Measurements from ENCODE around the gene NFIC. TPM values are rescaled to one million over a fixed set of nuclear protein-coding genes. Genes with fewer than 3 reads are reported as not detected.

The NFIC gene
- total RNA-seq, 4 donors from 2014 or later: 102 to 236 (median 158) TPM

DNA sequence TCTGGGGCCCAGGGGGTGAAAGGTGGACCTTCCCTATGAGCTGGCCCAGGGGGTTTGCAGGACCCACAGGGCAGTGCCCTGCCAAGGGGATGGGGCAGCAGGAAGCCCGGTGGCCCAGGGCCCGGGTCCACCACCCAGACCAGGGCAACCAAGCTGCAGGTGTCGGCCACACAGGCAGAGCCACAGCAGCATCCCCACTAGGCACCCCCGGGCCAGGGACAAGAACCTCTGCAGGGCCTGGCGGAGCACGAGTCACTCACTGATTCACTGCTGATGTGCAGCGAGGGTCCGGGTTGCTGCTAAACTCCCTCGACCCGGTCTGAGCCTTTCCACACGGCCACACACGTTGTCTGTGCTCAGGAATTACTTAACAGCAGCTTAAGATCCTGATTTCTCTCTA lies 148.5 kb downstream of the NFIC start:
- no peak for DNase-seq (ENCODE audit: low spot score in 2 of 2)
- intact Hi-C loops (cut with DNase I; ENCODE audit: low total_unique reads): no loop called here
- TF ChIP-seq, protein P1, sequence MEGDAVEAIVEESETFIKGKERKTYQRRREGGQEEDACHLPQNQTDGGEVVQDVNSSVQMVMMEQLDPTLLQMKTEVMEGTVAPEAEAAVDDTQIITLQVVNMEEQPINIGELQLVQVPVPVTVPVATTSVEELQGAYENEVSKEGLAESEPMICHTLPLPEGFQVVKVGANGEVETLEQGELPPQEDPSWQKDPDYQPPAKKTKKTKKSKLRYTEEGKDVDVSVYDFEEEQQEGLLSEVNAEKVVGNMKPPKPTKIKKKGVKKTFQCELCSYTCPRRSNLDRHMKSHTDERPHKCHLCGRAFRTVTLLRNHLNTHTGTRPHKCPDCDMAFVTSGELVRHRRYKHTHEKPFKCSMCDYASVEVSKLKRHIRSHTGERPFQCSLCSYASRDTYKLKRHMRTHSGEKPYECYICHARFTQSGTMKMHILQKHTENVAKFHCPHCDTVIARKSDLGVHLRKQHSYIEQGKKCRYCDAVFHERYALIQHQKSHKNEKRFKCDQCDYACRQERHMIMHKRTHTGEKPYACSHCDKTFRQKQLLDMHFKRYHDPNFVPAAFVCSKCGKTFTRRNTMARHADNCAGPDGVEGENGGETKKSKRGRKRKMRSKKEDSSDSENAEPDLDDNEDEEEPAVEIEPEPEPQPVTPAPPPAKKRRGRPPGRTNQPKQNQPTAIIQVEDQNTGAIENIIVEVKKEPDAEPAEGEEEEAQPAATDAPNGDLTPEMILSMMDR (IDR thresholded peaks at IDR 0.05): no peak
- no peak for TF ChIP-seq POLR2A (IDR thresholded peaks at IDR 0.05)
- WGBS, 2 donors: 78 to 91% methylated on average over 9 to 10 of the region's 12 CpGs
- H3K4me3 ChIP-seq (ENCODE audit: low read depth, poor library complexity, severe bottlenecking): no peak overlapping the region

DNA sequence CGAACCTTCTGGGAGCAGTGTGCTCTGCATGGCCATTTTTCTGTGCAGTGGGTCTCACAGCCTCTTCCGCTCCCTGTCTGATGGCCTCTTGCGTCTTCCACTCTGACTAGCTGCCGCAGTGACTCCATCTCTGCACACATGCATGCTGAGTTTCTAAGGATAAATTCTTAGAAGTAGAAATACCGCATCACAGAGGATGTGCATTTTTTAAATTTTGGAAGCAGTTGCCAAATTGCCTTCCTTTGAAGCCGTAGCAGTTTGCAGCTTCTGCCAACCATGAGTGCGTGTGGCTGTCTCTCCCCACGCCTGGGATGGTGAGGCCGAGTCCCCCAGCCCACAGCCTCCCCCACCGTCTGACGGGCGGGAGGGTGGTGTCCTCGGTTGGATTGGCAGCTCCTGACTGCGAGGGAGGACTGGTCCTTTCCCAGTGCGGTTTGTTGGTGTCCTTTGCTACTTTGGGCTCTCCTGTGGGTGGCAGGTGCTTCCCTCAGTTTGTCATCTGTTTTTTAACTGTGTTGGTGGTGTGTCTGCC lies 149.6 kb downstream of the NFIC start:
- intact Hi-C loops (cut with DNase I; ENCODE audit: low total_unique reads): no loop called here
- 49 to 64% methylated on average over 15 of the region's 15 CpGs for WGBS, 2 donors
- no peak overlapping the region for H3K4me3 ChIP-seq (ENCODE audit: low read depth, poor library complexity, severe bottlenecking)
- TF ChIP-seq, protein P1 (IDR thresholded peaks at IDR 0.05): no peak
- no peak for TF ChIP-seq POLR2A (IDR thresholded peaks at IDR 0.05)
- DNase-seq (ENCODE audit: low spot score in 2 of 2): no peak

DNA sequence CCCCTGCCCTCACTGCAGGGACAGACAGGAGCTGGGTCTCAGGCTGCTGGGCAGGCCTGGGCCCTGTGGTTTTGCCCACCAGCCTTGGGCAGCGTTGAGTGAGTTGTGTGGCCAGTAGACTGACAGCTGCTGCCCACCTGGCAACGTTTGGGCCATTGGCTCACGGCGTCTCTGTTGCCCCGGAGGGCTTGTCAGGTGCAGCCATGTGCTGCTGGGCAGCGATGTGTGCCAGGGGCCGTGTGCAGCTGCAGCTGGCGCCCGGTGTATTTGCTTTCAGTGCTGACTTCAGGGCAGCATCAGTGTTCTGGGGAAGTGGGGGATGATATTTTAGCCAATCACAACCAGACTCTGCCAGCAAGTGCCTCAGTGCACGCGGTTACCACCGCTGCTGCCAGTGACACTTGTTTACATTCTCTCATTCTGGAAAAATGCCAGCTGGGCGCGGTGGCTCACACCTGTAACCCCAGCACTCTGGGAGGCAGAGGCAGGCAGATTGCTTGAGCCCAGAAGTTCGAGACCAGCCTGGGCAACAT lies 150.4 kb downstream of the NFIC start:
- TF ChIP-seq POLR2A (IDR thresholded peaks at IDR 0.05): no peak
- TF ChIP-seq, protein P1 (IDR thresholded peaks at IDR 0.05): no peak
- 58 to 73% methylated on average over 7 to 14 of the region's 15 CpGs for WGBS, 2 donors
- DNase-seq (ENCODE audit: low spot score in 2 of 2): no peak
- intact Hi-C loops (cut with DNase I; ENCODE audit: low total_unique reads): no loop called here
- no peak overlapping the region for H3K4me3 ChIP-seq (ENCODE audit: low read depth, poor library complexity, severe bottlenecking)

DNA sequence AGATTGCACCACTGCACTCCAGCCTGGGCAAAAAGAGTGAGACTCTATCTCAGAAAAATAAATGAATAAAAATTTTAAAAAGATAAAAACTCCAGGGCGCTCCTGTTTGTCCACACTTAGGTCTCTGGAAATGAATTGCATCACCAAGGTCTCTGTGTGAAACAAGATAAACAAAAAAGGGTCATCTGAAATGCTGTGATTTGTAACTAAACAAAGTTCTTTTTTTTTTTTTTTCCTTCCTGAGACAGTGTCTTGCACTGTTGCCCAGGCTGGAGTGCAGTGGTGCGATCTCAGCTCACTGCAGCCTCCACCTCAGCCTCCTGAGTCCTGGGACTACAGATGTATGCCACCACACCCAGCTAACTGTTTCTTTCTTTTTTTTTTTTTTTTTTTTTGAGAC lies 151.3 kb downstream of the NFIC start:
- no peak overlapping the region for H3K4me3 ChIP-seq (ENCODE audit: low read depth, poor library complexity, severe bottlenecking)
- intact Hi-C loops (cut with DNase I; ENCODE audit: low total_unique reads): no loop called here
- no peak for DNase-seq (ENCODE audit: low spot score in 2 of 2)
- 95 to 96% methylated on average over 2 of the region's 2 CpGs for WGBS, 2 donors
- TF ChIP-seq POLR2A (IDR thresholded peaks at IDR 0.05): no peak
- TF ChIP-seq, protein P1 (IDR thresholded peaks at IDR 0.05): no peak

DNA sequence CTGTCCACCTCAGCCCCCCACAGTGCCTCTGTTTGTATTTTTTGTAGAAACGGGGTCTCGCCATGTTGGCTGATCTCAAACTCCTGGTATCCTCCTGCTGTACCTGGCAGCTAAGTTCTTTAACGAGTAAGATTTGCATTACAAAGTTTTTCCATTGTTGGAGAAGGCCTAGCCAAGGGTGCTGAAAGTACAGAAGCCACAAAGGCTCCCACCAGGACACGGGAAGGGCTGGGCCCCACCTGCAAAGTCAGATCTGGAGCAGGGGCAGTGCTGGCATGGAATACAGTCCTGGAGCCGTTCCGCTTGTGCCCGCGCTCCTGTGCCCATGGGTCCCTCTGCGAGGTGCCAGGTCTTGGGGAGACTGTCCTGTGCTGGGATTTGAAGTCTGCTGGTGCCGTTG lies 151.9 kb downstream of the NFIC start:
- 74 to 80% methylated on average over 9 to 10 of the region's 10 CpGs for WGBS, 2 donors
- intact Hi-C loops (cut with DNase I; ENCODE audit: low total_unique reads): no loop called here

More for the DNA sequence above, 151.9 kb downstream of the NFIC start:
- no peak overlapping the region for H3K4me3 ChIP-seq (ENCODE audit: low read depth, poor library complexity, severe bottlenecking)
- no peak for TF ChIP-seq POLR2A (IDR thresholded peaks at IDR 0.05)
- TF ChIP-seq, protein P1 (IDR thresholded peaks at IDR 0.05): no peak
- DNase-seq (ENCODE audit: low spot score in 2 of 2): no peak
